NCI-H2081 treated with DMSO at 0.1 percent for 48 hours (cell line): Measurements from ENCODE around the gene LEF1.

Source experiments
- DNase-seq: peaks from one replicate; lab custom pipeline; 2025; lab: John Stamatoyannopoulos, UW

Gene LEF1

GRCh38 chr4:108168671-108169523, at the start of gene LEF1:
Gene LEF1 (minus strand): TSS chr4:108168932. CDS start chr4:108167767, 1,165 bp downstream.
- peak; percentile 3 for DNase-seq

GRCh38 chr4:108216510-108216909, 47.8 kb upstream of the LEF1 start:
- no peak for DNase-seq

GRCh38 chr4:108215055-108215454, 46.3 kb upstream of the LEF1 start:
- DNase-seq: no peak

- no peak for DNase-seq
Observed at GRCh38 chr4:108213723-108214122, 45.0 kb upstream of the LEF1 start.

GRCh38 chr4:108213308-108213707, 44.6 kb upstream of the LEF1 start:
- no peak for DNase-seq

GRCh38 chr4:108210989-108211835, 42.5 kb upstream of the LEF1 start:
- DNase-seq: no peak

- DNase-seq: no peak
Observed at GRCh38 chr4:108209489-108209888, 40.8 kb upstream of the LEF1 start.

GRCh38 chr4:108205859-108206258, 37.1 kb upstream of the LEF1 start:
- no peak for DNase-seq

- DNase-seq: no peak
Observed at GRCh38 chr4:108204518-108204917, 35.8 kb upstream of the LEF1 start.

- DNase-seq: no peak
Observed at GRCh38 chr4:108203377-108203776, 34.6 kb upstream of the LEF1 start.

GRCh38 chr4:108201774-108202173, 33.0 kb upstream of the LEF1 start:
- no peak for DNase-seq

- no peak for DNase-seq
Observed at GRCh38 chr4:108199881-108200280, 31.1 kb upstream of the LEF1 start.

GRCh38 chr4:108193886-108194672, 25.3 kb upstream of the LEF1 start:
- no peak for DNase-seq

- no peak for DNase-seq
Observed at GRCh38 chr4:108192935-108193334, 24.2 kb upstream of the LEF1 start.

- DNase-seq: no peak
Observed at GRCh38 chr4:108192056-108192455, 23.3 kb upstream of the LEF1 start.

GRCh38 chr4:108191269-108191914, 22.7 kb upstream of the LEF1 start:
- no peak for DNase-seq

GRCh38 chr4:108188770-108189169, 20.0 kb upstream of the LEF1 start:
- DNase-seq: no peak

- DNase-seq: no peak
Observed at GRCh38 chr4:108185252-108185651, 16.5 kb upstream of the LEF1 start.

GRCh38 chr4:108184453-108185049, 15.8 kb upstream of the LEF1 start:
- DNase-seq: no peak

- no peak for DNase-seq
Observed at GRCh38 chr4:108181704-108182103, 13.0 kb upstream of the LEF1 start.

GRCh38 chr4:108180513-108180912, 11.8 kb upstream of the LEF1 start:
- no peak for DNase-seq
